Activated T-cell treated with anti-CD3 and anti-CD28 coated beads, Interleukin-2, amount 50 U/mL, for 72 hours (primary cell): Measurements from ENCODE around the gene ING5. TPM values are rescaled to one million over a fixed set of nuclear protein-coding genes. Genes with fewer than 3 reads are reported as not detected.

Experiments
- ATAC-seq, 2 donors: fragments of 150-1000 bp; cut with Tn5 transposase; replicated peaks in 1 of 2; 2 replicates each; pipeline ENCODE4 v1.10.0; 2021; ENCODE audit warnings: moderate library complexity in 2 of 2, mild to moderate bottlenecking in 1 of 2
- DNase-seq, 2 donors: peaks; one replicate each; pipeline ENCODE4 v3.0.0; 2021 to 2022; ENCODE audit warnings: mixed read lengths in 1 of 2
- H3K27ac Mint-ChIP-seq: one replicate; pipeline ENCODE4 v1.8.0; 2022; ENCODE audit warnings: mild to moderate bottlenecking, moderate library complexity, mixed read lengths
- H3K27me3 Mint-ChIP-seq: one replicate; pipeline ENCODE4 v1.8.0; 2022; ENCODE audit warnings: low read depth, mixed read lengths
- H3K36me3 Mint-ChIP-seq, 2 donors: one replicate each; pipeline ENCODE4 v1.8.0; 2022; ENCODE audit warnings: mixed read lengths in 2 of 2, mild to moderate bottlenecking in 1 of 2; ENCODE audit not compliant: insufficient read depth in 2 of 2
- H3K4me1 Mint-ChIP-seq: one replicate; pipeline ENCODE4 v1.8.0; 2022; ENCODE audit warnings: low read depth, mixed read lengths
- H3K4me3 Mint-ChIP-seq, 2 donors: one replicate each; pipeline ENCODE4 v1.8.0; 2022; ENCODE audit warnings: mild to moderate bottlenecking in 2 of 2, mixed read lengths in 2 of 2, moderate library complexity in 2 of 2
- H3K9me3 Mint-ChIP-seq, 2 donors: one replicate each; pipeline ENCODE4 v1.8.0; 2022; ENCODE audit warnings: mixed read lengths in 2 of 2
- total RNA-seq, 2 donors: library from RNA; stranded (reverse); gene quantifications; one replicate each; pipeline ENCODE4 v1.2.3, GENCODE V29; 2022

The ING5 gene
- total RNA-seq, 2 donors from 2014 or later: 39.9 to 42.6 TPM

DNA sequence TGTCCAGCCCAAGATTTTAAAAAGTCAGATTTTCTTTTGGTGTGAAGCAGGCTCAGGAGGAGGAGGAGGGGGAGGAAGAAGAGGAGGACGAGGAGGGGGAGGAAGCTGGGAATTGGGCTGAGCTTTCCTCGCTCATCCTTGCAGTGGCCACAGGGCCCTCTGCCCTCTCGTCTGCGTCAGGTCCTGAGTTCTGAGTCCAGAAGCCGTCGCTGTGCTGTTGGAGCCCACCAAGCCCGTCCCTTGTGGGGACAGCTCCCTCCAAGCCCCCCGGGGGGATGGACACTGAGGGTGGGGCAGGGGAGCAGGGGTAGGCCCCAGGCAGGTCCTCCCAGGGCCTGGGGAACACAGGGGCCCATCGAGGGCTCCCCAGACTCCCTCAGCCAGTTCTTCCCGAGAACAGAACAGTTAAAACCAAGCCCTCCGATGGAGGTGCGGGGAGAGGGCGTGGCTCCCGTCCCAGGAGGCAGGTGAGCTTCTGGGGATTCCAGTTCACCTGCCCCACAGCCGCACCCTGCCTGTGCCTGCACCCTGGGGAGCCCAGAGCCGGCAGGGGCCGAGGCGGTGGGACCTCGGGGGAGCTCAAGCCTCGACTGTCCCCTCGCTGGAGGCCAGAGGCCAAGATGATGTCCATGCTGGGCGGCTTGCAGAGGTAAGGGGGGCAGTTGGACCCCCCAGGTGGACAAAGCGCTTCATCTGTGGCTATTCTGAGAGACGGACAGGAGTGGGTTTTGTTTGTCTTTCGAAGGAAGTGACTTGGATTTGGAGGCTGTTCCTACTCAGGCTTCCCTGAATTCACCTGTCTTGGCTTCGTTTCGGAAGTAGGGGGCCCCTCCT lies 74.7 kb downstream of the ING5 start, which contains the start of gene GAL3ST2:
Gene GAL3ST2 (plus strand): TSS at position 487 of the 834 bp plus-strand sequence. CDS start 134 bp downstream, at position 621.
- peaks cover 2% of the 10 kb centered on the region in 2 donors for H3K36me3 Mint-ChIP-seq
- H3K4me1 Mint-ChIP-seq: peaks cover 13% of the 10 kb centered on the region
- DNase-seq (no peak), ATAC-seq (no peak)
- H3K4me3 Mint-ChIP-seq: no peak within 1 kb of the TSS
- peaks cover 0 to 2% of the 10 kb centered on the region in 2 donors for H3K9me3 Mint-ChIP-seq
- H3K27ac Mint-ChIP-seq: no peak within 1 kb of the TSS
- H3K27me3 Mint-ChIP-seq: no peaks in the 10 kb centered on the region

DNA sequence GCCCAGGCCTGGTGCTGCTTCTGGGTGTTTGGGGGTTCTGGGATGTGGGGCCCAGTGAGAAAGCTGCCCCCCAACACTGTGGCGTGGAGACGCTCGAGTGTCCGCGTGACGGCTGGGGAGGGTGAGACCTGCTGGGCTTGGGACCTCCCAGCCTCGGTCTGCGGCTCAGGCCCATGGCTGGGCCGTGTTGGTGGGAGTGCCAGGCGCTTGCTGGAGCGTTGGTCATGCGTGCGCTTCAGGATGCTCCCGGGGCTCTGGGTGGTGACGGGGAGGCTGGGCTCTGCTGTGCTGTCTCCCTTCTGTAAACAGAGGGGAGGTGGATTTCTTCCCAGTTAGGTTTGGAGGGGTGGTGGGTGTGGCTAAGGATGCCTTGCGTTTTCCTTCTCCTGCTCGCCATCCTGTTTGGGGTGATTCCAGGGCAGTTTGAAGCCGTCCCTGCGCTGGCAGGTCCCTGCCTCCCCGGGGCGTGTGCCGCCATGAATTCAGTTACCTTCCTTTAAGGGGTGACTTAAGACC lies 75.4 kb downstream of the ING5 start:
- H3K9me3 Mint-ChIP-seq: peaks cover 0 to 2% of the 10 kb centered on the region in 2 donors
- H3K4me3 Mint-ChIP-seq: no peak overlapping the region

DNA sequence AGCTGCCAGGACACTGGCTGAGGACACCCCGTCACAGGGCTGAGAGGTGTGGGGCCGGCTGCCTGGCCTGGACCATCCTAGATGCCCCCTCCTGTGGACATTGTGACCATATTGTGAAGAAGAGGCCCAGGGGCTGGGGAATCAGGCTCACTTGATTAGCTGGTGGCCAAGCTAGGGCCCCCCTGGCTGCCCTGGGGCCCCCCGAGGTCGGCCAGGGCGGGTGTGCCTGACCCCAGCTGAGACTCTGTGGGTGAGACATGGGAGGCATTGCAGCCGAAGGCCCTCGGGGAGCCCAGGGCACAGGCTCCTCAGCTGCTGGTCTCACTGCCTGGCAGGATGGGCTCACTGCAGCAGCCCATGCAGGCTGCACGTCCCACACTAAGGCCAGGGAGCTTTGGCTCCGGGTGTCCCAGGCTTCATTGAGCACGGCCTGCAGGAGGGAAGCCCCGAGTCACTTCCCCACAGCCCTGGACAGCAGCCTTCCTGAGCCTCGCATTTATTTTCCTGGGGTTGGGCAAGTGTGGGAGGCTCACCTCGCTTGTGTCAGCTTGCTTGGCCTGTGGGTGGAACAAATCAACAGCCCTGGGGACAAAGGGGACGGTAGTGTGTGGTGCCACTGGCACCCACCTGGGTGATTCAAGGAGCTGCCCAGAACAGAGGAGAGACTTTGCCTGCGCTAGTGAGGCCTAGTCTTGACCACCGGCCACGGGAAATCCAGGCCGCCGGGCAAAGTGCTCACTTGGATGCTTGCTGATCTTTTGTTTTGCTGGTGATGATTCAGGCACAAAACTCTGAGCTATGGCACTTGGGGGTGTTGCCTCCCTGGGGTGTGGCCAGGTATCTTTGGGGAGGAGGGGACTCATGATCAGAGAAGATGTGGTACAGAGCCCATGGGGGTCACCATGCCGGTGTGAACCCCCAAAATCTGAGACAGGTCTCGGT lies 76.1 kb downstream of the ING5 start:
- Mint-ChIP-seq H3K4me1 (no peaks in the 10 kb centered on the region), H3K9me3 (peaks cover 0 to 2% of the 10 kb centered on the region in 2 donors), H3K4me3 (no peak overlapping the region), H3K27ac (no peak overlapping the region), H3K27me3 (no peaks in the 10 kb centered on the region), H3K36me3 (peaks cover 2% of the 10 kb centered on the region in 2 donors)
- ATAC-seq (no peak), DNase-seq (no peak)

More for the DNA sequence above, 75.4 kb downstream of the ING5 start:
- ATAC-seq (no peak), DNase-seq (no peak)
- Mint-ChIP-seq H3K27me3 (no peaks in the 10 kb centered on the region), H3K4me1 (peaks cover 6% of the 10 kb centered on the region), H3K36me3 (peaks cover 2% of the 10 kb centered on the region in 2 donors), H3K27ac (no peak overlapping the region)

Other genes with a start within 250 kb of the ING5 start
- gene STK25, start 193.5 kb upstream of the ING5 start, total RNA-seq: 10 to 100 TPM; 81.6 to 83.5 TPM
- gene BOK, start 143.3 kb upstream of the ING5 start, total RNA-seq: under 1 TPM in 1 of 2 donors, not detected in 1; 0.10 TPM
- 10 to 100 TPM; 41.8 to 50.9 TPM for gene THAP4, start 64.9 kb upstream of the ING5 start, total RNA-seq
- gene ATG4B, start 64.3 kb upstream of the ING5 start, total RNA-seq: 100 to 1,000 TPM in 1 of 2 donors, 10 to 100 TPM in 1; 97.9 to 109 TPM
- 10 to 100 TPM; 64.6 to 97.5 TPM for gene DTYMK, start 15.2 kb upstream of the ING5 start, total RNA-seq
- 10 to 100 TPM; 24.0 to 25.8 TPM for gene D2HGDH, start 32.6 kb downstream of the ING5 start, total RNA-seq
- under 1 TPM; 0.53 to 0.82 TPM for gene GAL3ST2, start 74.8 kb downstream of the ING5 start, total RNA-seq
- gene NEU4, start 107.2 kb downstream of the ING5 start, total RNA-seq: 1 to 10 TPM in 1 of 2 donors, under 1 TPM in 1; 0.37 to 1.4 TPM
- 10 to 100 TPM; 15.7 to 23.0 TPM for gene PDCD1, start 156.9 kb downstream of the ING5 start, total RNA-seq
- gene RTP5, start 167.7 kb downstream of the ING5 start, total RNA-seq: under 1 TPM; 0.12 to 0.56 TPM